Thymus (tissue), 11 donors: ENCODE results near the gene PER1. TPM values are rescaled to one million over a fixed set of nuclear protein-coding genes. Genes with fewer than 3 reads are reported as not detected.

Experiments used
- DNase-seq, 9 donors: peaks; one replicate each; pipeline ENCODE4 v3.0.0-alpha.2; 2013; ENCODE audit warnings: low spot score in 9 of 9, low read depth in 6 of 9, missing footprints in 1 of 9
- H3K27ac ChIP-seq, 2 donors: one replicate each; pipeline ENCODE4 v1.5.1; 2013; ENCODE audit warnings: control low read depth in 1 of 2, low read depth in 1 of 2, low read length in 1 of 2, mild to moderate bottlenecking in 1 of 2, moderate library complexity in 1 of 2
- H3K27me3 ChIP-seq, 2 donors: one replicate each; pipeline ENCODE4 v1.5.1; 2013; ENCODE audit warnings: low read length in 1 of 2; ENCODE audit not compliant: control insufficient read depth in 2 of 2, insufficient read depth in 1 of 2
- H3K36me3 ChIP-seq, 2 donors: one replicate each; pipeline ENCODE4 v1.5.1; 2013; ENCODE audit warnings: low read length in 1 of 2, mild to moderate bottlenecking in 1 of 2, moderate library complexity in 1 of 2; ENCODE audit not compliant: control insufficient read depth in 2 of 2, insufficient read depth in 2 of 2
- H3K4me1 ChIP-seq, 2 donors: one replicate each; pipeline ENCODE4 v1.5.1; 2013; ENCODE audit warnings: low read length in 2 of 2; ENCODE audit not compliant: control insufficient read depth in 2 of 2, insufficient read depth in 2 of 2
- H3K4me3 ChIP-seq, 2 donors: one replicate each; pipeline ENCODE4 v1.5.1; 2013; ENCODE audit warnings: low read length in 2 of 2, control low read depth in 1 of 2, mild to moderate bottlenecking in 1 of 2
- H3K9me3 ChIP-seq, 2 donors: one replicate each; pipeline ENCODE4 v1.5.1; 2013; ENCODE audit warnings: low read length in 1 of 2, mild to moderate bottlenecking in 1 of 2; ENCODE audit not compliant: control insufficient read depth in 2 of 2, insufficient read depth in 1 of 2
- WGBS: extraction: QIAGEN DNeasy Blood & Tissue Kit; methylation state at CpG from one replicate; pipeline ENCODE4 v1.1.7; 2013; 5-methylcytosine and 5-hydroxymethylcytosine counted together
- polyA plus RNA-seq: library from polyadenylated mRNA; stranded (reverse); fragments of 200-250 nt; gene quantifications from one replicate; pipeline ENCODE4 v1.2.3, GENCODE V29; 2013
- total RNA-seq: library from RNA; stranded (reverse); fragments of 120-200 nt; gene quantifications from one replicate; pipeline ENCODE4 v1.2.4, GENCODE V29; 2013
- donor health status: healthy.

The PER1 gene
- total and polyA plus RNA-seq, 2 donors, result 4.2 to 71.9 TPM

DNA sequence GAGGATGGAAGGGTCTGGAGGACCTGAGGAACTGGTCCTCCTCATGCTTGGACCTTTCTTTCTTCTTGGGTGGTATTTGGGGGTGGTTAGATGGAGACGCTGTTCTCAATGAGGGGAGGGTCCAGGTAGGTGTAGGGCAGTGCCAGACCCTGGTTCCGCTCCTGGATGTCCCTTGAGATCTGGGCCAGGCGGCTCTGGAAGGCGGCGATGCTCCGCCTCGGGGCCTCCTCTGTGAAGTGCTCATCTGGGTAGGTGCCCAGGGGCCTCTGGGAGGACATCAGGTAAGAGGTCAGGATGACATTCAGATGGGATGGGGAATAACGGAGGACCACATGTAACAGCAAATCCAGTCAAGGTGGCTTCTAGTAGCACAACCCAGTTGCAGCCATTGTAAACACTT is 55.7 kb downstream of the PER1 start:
- Histone ChIP-seq H3K27me3 (peaks cover 3 to 39% of the 10 kb centered on the region in 2 donors), H3K9me3 (no peaks in the 10 kb centered on the region), H3K27ac (no peak overlapping the region), H3K36me3 (no peaks in the 10 kb centered on the region), H3K4me3 (no peak overlapping the region), H3K4me1 (no peaks in the 10 kb centered on the region)
- DNase-seq, result no peak
- 98% methylated on average over 8 of the region's 8 CpGs for WGBS

DNA sequence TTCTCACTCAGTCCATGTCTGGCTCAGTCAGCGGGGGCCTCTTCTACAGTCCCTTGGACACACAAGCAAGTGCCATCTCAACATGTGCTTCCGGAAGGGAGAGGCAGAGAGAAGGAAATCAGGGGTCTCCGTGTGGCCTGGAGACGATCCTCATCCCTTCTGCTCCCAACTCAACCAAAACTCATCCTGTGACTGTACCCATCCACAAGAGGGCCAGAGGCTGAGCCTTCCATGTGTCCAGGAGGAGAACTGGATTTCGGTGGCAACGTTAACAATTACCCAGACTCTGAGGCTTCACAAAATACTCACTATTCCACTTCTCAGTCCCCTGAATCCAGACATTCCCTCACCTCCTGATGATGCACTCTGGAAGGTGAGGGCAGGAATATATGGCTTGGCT is 56.8 kb downstream of the PER1 start:
- H3K4me3 ChIP-seq, result no peak overlapping the region
- 92% methylated on average over 6 of the region's 6 CpGs for WGBS
- H3K4me1 ChIP-seq, result no peaks in the 10 kb centered on the region
- H3K27ac ChIP-seq, result no peak overlapping the region
- DNase-seq, result no peak
- peaks cover 3 to 49% of the 10 kb centered on the region in 2 donors for H3K27me3 ChIP-seq
- no peaks in the 10 kb centered on the region for H3K36me3 ChIP-seq
- no peaks in the 10 kb centered on the region for H3K9me3 ChIP-seq

DNA sequence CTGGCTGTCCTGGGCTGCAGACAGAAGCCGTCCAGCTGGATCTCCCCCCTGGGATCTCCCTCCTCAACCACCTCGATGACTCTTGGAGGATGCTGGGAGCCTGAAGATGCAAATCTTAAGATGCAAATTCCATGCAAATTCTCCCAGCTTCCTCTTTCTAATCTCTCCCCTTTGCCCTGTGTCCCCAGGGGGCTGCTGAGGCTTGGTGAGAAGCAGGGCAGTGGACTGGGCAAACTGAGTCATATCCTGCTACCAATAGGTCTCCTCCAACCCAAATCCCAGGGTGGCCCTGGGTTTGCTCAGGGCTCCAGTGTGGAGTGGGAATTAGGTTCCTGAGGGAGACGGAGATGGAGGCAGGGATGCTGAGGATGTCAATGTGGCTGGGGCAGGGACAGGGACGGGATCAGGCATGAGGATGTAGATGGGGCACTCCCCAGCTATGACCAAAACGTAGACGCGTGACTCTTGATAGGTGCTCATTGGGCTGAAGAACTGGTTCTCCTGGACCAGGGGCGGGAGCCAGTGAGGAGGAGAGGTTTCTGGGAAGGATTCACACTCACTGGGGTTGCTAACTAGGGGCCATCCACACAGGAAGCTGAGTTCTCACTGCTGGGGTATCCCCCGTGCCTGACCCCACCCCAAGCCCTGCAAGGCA is 61.0 kb downstream of the PER1 start:
- no peaks in the 10 kb centered on the region for H3K4me1 ChIP-seq
- 55% methylated on average over 9 of the region's 9 CpGs for WGBS
- no peak overlapping the region for H3K27ac ChIP-seq
- peaks cover 6 to 67% of the 10 kb centered on the region in 2 donors for H3K27me3 ChIP-seq
- DNase-seq, result no peak
- no peaks in the 10 kb centered on the region for H3K9me3 ChIP-seq
- H3K4me3 ChIP-seq, result no peak overlapping the region
- H3K36me3 ChIP-seq, result no peaks in the 10 kb centered on the region

Other genes starting within 250 kb of the PER1 start
- gene RNF227, start 236.1 kb downstream of the PER1 start, total RNA-seq, result 2.7 TPM
- gene RNF227, start 236.1 kb downstream of the PER1 start, polyA plus RNA-seq, result 5.8 TPM
- 1.2 TPM for gene KCNAB3, start 222.5 kb downstream of the PER1 start, total RNA-seq
- 8.9 TPM for gene KCNAB3, start 222.5 kb downstream of the PER1 start, polyA plus RNA-seq
- 29.0 TPM for gene TRAPPC1, start 220.5 kb downstream of the PER1 start, total RNA-seq
- gene TRAPPC1, start 220.5 kb downstream of the PER1 start, polyA plus RNA-seq, result 137 TPM
- gene CNTROB, start 220.2 kb downstream of the PER1 start, total RNA-seq, result 18.9 TPM
- 39.0 TPM for gene CNTROB, start 220.2 kb downstream of the PER1 start, polyA plus RNA-seq
- 0.05 TPM for gene GUCY2D, start 149.8 kb downstream of the PER1 start, total RNA-seq
- 0.02 TPM for gene GUCY2D, start 149.8 kb downstream of the PER1 start, polyA plus RNA-seq
- 0.24 TPM for gene ALOX15B, start 113.3 kb downstream of the PER1 start, total RNA-seq
- gene ALOX15B, start 113.3 kb downstream of the PER1 start, polyA plus RNA-seq, result 5.1 TPM
- gene ALOX12B, start 64.7 kb downstream of the PER1 start, total RNA-seq, result 0.42 TPM
- 5.0 TPM for gene ALOX12B, start 64.7 kb downstream of the PER1 start, polyA plus RNA-seq
- not detected for gene ALOXE3, start 33.9 kb downstream of the PER1 start, total RNA-seq
- 1.2 TPM for gene ALOXE3, start 33.9 kb downstream of the PER1 start, polyA plus RNA-seq
- not detected for gene HES7, start 28.3 kb downstream of the PER1 start, total RNA-seq
- 0.75 TPM for gene HES7, start 28.3 kb downstream of the PER1 start, polyA plus RNA-seq
- gene VAMP2, start 10.5 kb upstream of the PER1 start, total RNA-seq, result 7.4 TPM
- 73.9 TPM for gene VAMP2, start 10.5 kb upstream of the PER1 start, polyA plus RNA-seq
- 71.6 TPM for gene TMEM107, start 24.0 kb upstream of the PER1 start, total RNA-seq
- 21.3 TPM for gene TMEM107, start 24.0 kb upstream of the PER1 start, polyA plus RNA-seq
- gene BORCS6, start 37.8 kb upstream of the PER1 start, total RNA-seq, result 8.5 TPM
- 11.4 TPM for gene BORCS6, start 37.8 kb upstream of the PER1 start, polyA plus RNA-seq
- gene AURKB, start 58.2 kb upstream of the PER1 start, total RNA-seq, result 58.8 TPM
- gene AURKB, start 58.2 kb upstream of the PER1 start, polyA plus RNA-seq, result 11.3 TPM
- gene CTC1, start 95.7 kb upstream of the PER1 start, total RNA-seq, result 12.0 TPM
- 55.8 TPM for gene CTC1, start 95.7 kb upstream of the PER1 start, polyA plus RNA-seq
- 19.6 TPM for gene PFAS, start 96.9 kb upstream of the PER1 start, total RNA-seq
- 12.8 TPM for gene PFAS, start 96.9 kb upstream of the PER1 start, polyA plus RNA-seq
- gene RANGRF, start 136.3 kb upstream of the PER1 start, total RNA-seq, result 29.0 TPM
- 51.3 TPM for gene RANGRF, start 136.3 kb upstream of the PER1 start, polyA plus RNA-seq
- 0.90 TPM for gene SLC25A35, start 143.0 kb upstream of the PER1 start, total RNA-seq
- gene SLC25A35, start 143.0 kb upstream of the PER1 start, polyA plus RNA-seq, result 8.5 TPM
- gene ARHGEF15, start 157.8 kb upstream of the PER1 start, total RNA-seq, result 0.71 TPM
- gene ARHGEF15, start 157.8 kb upstream of the PER1 start, polyA plus RNA-seq, result 6.1 TPM
- not detected for gene ODF4, start 187.4 kb upstream of the PER1 start, total RNA-seq
- gene ODF4, start 187.4 kb upstream of the PER1 start, polyA plus RNA-seq, result 0.05 TPM
- 5,303 TPM for gene RPL26, start 230.8 kb upstream of the PER1 start, total RNA-seq
- gene RPL26, start 230.8 kb upstream of the PER1 start, polyA plus RNA-seq, result 6,011 TPM
- not detected for gene RNF222, start 245.4 kb upstream of the PER1 start, total RNA-seq
- gene RNF222, start 245.4 kb upstream of the PER1 start, polyA plus RNA-seq, result 0.34 TPM